Activated B cell treated with CpG ODN at 0.5 μM for 24 hours (primary cell): ENCODE results near the gene FOXJ3. TPM values are rescaled to one million over a fixed set of nuclear protein-coding genes. Genes with fewer than 3 reads are reported as not detected.

Source experiments
- ATAC-seq: fragments of 200-7000 bp; cut with Tn5 transposase; one replicate; pipeline ENCODE4 v1.10.0; 2021; ENCODE audit warnings: low read depth, mild to moderate bottlenecking, moderate library complexity
- CTCF ChIA-PET: fragments of 350-600 bp; sonication (Branson Sonifier 250); formaldehyde crosslinking; loops from one replicate; lab custom pipeline; 2021; ENCODE audit warnings: antibody characterized with exemption; lab: Charles Lee
- POLR2A ChIA-PET: fragments of 350-600 bp; sonication (Branson Sonifier 250); formaldehyde crosslinking; loops from one replicate; lab custom pipeline; 2021; ENCODE audit warnings: antibody characterized with exemption; lab: Charles Lee
- DNase-seq: peaks from one replicate; pipeline ENCODE4 v3.0.0; 2022
- H3K27ac Mint-ChIP-seq: one replicate; pipeline ENCODE4 v1.8.0; 2020; ENCODE audit warnings: mixed read lengths
- H3K27me3 Mint-ChIP-seq: one replicate; pipeline ENCODE4 v1.8.0; 2021; ENCODE audit warnings: mixed read lengths
- H3K36me3 Mint-ChIP-seq: one replicate; pipeline ENCODE4 v1.8.0; 2021; ENCODE audit warnings: low read depth, mixed read lengths
- H3K4me1 Mint-ChIP-seq: one replicate; pipeline ENCODE4 v1.8.0; 2021; ENCODE audit warnings: mixed read lengths
- H3K4me3 Mint-ChIP-seq: one replicate; pipeline ENCODE4 v1.8.0; 2020; ENCODE audit warnings: mild to moderate bottlenecking, mixed read lengths
- H3K9me3 Mint-ChIP-seq: one replicate; pipeline ENCODE4 v1.8.0; 2020; ENCODE audit warnings: mixed read lengths
- CTCF ChIP-seq: fragments of 200-600 bp; IDR thresholded peaks from one replicate; pipeline ENCODE4 v1.8.0; 2022; ENCODE audit warnings: antibody characterized with exemption, mild to moderate bottlenecking
- intact Hi-C: fragments of 100-400 bp; cut with micrococcal nuclease; formaldehyde crosslinking; loops from one replicate; pipeline ENCODE4 v1.15.1; 2024
- total RNA-seq: library from RNA; stranded (reverse); gene quantifications from 2 replicates; pipeline ENCODE4 v1.2.3, GENCODE V29; 2022

FOXJ3 gene
- total RNA-seq, 1 donor from 2014 or later: 63.9 TPM

GRCh38 chr1:42251042-42251441 is 84.0 kb downstream of the FOXJ3 start:
- ATAC-seq (no peak), DNase-seq (no peak)
- no peak overlapping the region for H3K4me3 Mint-ChIP-seq
- H3K9me3 Mint-ChIP-seq: peaks cover 5% of the 10 kb centered on the region
- H3K27ac Mint-ChIP-seq: no peak overlapping the region
- peaks cover 37% of the 10 kb centered on the region for H3K36me3 Mint-ChIP-seq
- H3K4me1 Mint-ChIP-seq: peaks cover 19% of the 10 kb centered on the region
- ChIA-PET CTCF (no interaction called here), POLR2A (no interaction called here)
- intact Hi-C loops: no loop called here
- H3K27me3 Mint-ChIP-seq: no peaks in the 10 kb centered on the region
- TF ChIP-seq CTCF: no peak

GRCh38 chr1:42250164-42250563 is 84.9 kb downstream of the FOXJ3 start:
- no peak overlapping the region for H3K27ac Mint-ChIP-seq

GRCh38 chr1:42240966-42241755 is 93.9 kb downstream of the FOXJ3 start:
- Mint-ChIP-seq H3K4me3 (no peak overlapping the region), H3K27ac (no peak overlapping the region), H3K27me3 (no peaks in the 10 kb centered on the region), H3K9me3 (peaks cover 23% of the 10 kb centered on the region), H3K36me3 (peaks cover 66% of the 10 kb centered on the region), H3K4me1 (peaks cover 32% of the 10 kb centered on the region)
- CTCF ChIA-PET: no interaction called here
- no peak for DNase-seq
- no peak for ATAC-seq
- POLR2A ChIA-PET: no interaction called here
- intact Hi-C loops: no loop called here
- TF ChIP-seq CTCF: no peak

More at GRCh38 chr1:42250164-42250563, 84.9 kb downstream of the FOXJ3 start:
- Mint-ChIP-seq H3K27me3 (no peaks in the 10 kb centered on the region), H3K9me3 (peaks cover 5% of the 10 kb centered on the region), H3K36me3 (peaks cover 35% of the 10 kb centered on the region), H3K4me3 (no peak overlapping the region), H3K4me1 (peaks cover 28% of the 10 kb centered on the region)
- intact Hi-C loops: no loop called here
- CTCF ChIA-PET: no interaction called here
- TF ChIP-seq CTCF: no peak
- no peak for DNase-seq
- POLR2A ChIA-PET: no interaction called here
- ATAC-seq: no peak

GRCh38 chr1:42239555-42239954 is 95.5 kb downstream of the FOXJ3 start:
- DNase-seq (no peak), ATAC-seq (no peak)
- Mint-ChIP-seq H3K4me1 (peaks cover 23% of the 10 kb centered on the region), H3K9me3 (peaks cover 22% of the 10 kb centered on the region), H3K27ac (no peak overlapping the region), H3K27me3 (no peaks in the 10 kb centered on the region), H3K4me3 (no peak overlapping the region), H3K36me3 (peaks cover 64% of the 10 kb centered on the region)
- intact Hi-C loops: no loop called here
- ChIA-PET CTCF (no interaction called here), POLR2A (no interaction called here)
- no peak for TF ChIP-seq CTCF

- no peak for ATAC-seq
- TF ChIP-seq CTCF: no peak
- DNase-seq: no peak
- H3K27ac Mint-ChIP-seq: no peak overlapping the region
- H3K9me3 Mint-ChIP-seq: peaks cover 17% of the 10 kb centered on the region
- no peaks in the 10 kb centered on the region for H3K27me3 Mint-ChIP-seq
- H3K4me3 Mint-ChIP-seq: no peak overlapping the region
- intact Hi-C loops: no loop called here
- H3K36me3 Mint-ChIP-seq: peaks cover 63% of the 10 kb centered on the region
- POLR2A ChIA-PET: no interaction called here
- CTCF ChIA-PET: no interaction called here
- H3K4me1 Mint-ChIP-seq: peaks cover 19% of the 10 kb centered on the region
Observed at GRCh38 chr1:42239041-42239440, 96.0 kb downstream of the FOXJ3 start.
